Measurements from ENCODE around the gene ATP9A. TPM values are rescaled to one million over a fixed set of nuclear protein-coding genes. Genes with fewer than 3 reads are reported as not detected.

ATP9A gene
- total and polyA plus RNA-seq, 2 donors (not counting 1 experiment from before 2014, with no cell fraction given), result 23.3 to 96.3 TPM

DNA sequence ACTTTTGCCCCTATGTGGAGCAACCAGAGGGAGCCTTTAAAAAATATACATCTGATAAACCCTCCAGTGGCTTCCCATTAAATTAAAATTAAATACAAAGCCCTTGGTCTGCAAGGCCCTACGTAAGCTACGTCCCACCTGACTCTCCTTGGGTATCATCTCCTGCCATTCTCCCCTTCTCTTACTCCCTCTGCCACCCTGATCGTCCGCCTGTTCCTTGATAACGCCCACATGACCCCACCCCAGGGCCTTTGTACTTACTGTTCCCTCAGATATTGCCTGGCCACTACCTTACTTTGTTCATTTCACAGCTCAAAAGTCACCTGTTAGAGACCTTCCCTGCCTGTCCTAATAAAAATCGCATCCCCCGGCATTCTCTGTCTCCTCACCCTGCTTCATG is 220.2 kb downstream of the ATP9A start:
- Histone ChIP-seq H3K9ac (ENCODE audit: insufficient read depth, low read length) (no peak overlapping the region), H2AFZ (ENCODE audit: low read length) (no peak overlapping the region), H4K20me1 (ENCODE audit: control insufficient read depth, extremely low read depth, insufficient read depth, low read length) (no peaks in the 10 kb centered on the region), H3K9me3 (ENCODE audit: control insufficient read depth, insufficient read depth, low read depth, low read length) (no peaks in the 10 kb centered on the region), H3K4me1 (ENCODE audit: control insufficient read depth, extremely low read depth, insufficient read depth, low read length) (no peaks in the 10 kb centered on the region), H3K4me2 (ENCODE audit: extremely low read depth, insufficient read depth, low read length) (no peak overlapping the region), H3K27ac (ENCODE audit: insufficient read depth, low read length) (no peak overlapping the region), H3K36me3 (ENCODE audit: control insufficient read depth, insufficient read depth, low read length) (no peaks in the 10 kb centered on the region), H3K79me2 (ENCODE audit: control insufficient read depth, insufficient read depth, low read length) (no peaks in the 10 kb centered on the region), H3K27me3 (ENCODE audit: control insufficient read depth, insufficient read depth, low read length) (peaks cover 7% of the 10 kb centered on the region), H3K4me3 (replicated peaks in 1 of 4; ENCODE audit: control extremely low read depth in 1 of 4, insufficient read depth in 1 of 4, low read depth in 3 of 4, low read length in 4 of 4) (no peak overlapping the region)
- TF ChIP-seq, protein P1, sequence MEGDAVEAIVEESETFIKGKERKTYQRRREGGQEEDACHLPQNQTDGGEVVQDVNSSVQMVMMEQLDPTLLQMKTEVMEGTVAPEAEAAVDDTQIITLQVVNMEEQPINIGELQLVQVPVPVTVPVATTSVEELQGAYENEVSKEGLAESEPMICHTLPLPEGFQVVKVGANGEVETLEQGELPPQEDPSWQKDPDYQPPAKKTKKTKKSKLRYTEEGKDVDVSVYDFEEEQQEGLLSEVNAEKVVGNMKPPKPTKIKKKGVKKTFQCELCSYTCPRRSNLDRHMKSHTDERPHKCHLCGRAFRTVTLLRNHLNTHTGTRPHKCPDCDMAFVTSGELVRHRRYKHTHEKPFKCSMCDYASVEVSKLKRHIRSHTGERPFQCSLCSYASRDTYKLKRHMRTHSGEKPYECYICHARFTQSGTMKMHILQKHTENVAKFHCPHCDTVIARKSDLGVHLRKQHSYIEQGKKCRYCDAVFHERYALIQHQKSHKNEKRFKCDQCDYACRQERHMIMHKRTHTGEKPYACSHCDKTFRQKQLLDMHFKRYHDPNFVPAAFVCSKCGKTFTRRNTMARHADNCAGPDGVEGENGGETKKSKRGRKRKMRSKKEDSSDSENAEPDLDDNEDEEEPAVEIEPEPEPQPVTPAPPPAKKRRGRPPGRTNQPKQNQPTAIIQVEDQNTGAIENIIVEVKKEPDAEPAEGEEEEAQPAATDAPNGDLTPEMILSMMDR (conservative IDR thresholded peaks at IDR 0.05 in 1 of 2, IDR thresholded peaks at IDR 0.05 in 1 of 2; ENCODE audit: low read depth in 1 of 2, low read length in 2 of 2), result no peak
- TF ChIP-seq EZH2 (IDR thresholded peaks at IDR 0.05; ENCODE audit: low read length, missing control alignments), result no peak
- no peak for DNase-seq (ENCODE audit: low read depth in 2 of 2)

Other genes starting within 250 kb of the ATP9A start
- gene NFATC2, start 225.7 kb downstream of the ATP9A start, total RNA-seq, result under 0.01 and 0.50 TPM in 2 replicates
- 0.11 and 1.2 TPM in 2 replicates for gene NFATC2, start 225.7 kb downstream of the ATP9A start, polyA plus RNA-seq
- gene SALL4, start 34.1 kb upstream of the ATP9A start, total RNA-seq, result 0.51 and 1.5 TPM in 2 replicates
- 0.15 and 0.32 TPM in 2 replicates for gene SALL4, start 34.1 kb upstream of the ATP9A start, polyA plus RNA-seq